Subcutaneous adipose tissue (tissue), 4 donors: ENCODE measurements around the gene SLC6A11. TPM values are rescaled to one million over a fixed set of nuclear protein-coding genes. Genes with fewer than 3 reads are reported as not detected.

ENCODE experiments used
- total RNA-seq, 4 donors: library from RNA; depleted of rRNA; stranded (reverse); fragments of >200 nt; gene quantifications; one replicate each; pipeline ENCODE4 v1.1.0, GENCODE V29; 2016
- TF ChIP-seq, protein P1 (sequence below): fragments of 450-650 bp; IDR thresholded peaks from one replicate; pipeline ENCODE4 v1.5.1; 2016; ENCODE audit warnings: low read depth, mild to moderate bottlenecking, control low read depth, antibody characterized with exemption, moderate library complexity

Gene SLC6A11
- total RNA-seq, 4 donors from 2014 or later = 0.16 TPM; not detected in 3

- TF ChIP-seq, protein P1, sequence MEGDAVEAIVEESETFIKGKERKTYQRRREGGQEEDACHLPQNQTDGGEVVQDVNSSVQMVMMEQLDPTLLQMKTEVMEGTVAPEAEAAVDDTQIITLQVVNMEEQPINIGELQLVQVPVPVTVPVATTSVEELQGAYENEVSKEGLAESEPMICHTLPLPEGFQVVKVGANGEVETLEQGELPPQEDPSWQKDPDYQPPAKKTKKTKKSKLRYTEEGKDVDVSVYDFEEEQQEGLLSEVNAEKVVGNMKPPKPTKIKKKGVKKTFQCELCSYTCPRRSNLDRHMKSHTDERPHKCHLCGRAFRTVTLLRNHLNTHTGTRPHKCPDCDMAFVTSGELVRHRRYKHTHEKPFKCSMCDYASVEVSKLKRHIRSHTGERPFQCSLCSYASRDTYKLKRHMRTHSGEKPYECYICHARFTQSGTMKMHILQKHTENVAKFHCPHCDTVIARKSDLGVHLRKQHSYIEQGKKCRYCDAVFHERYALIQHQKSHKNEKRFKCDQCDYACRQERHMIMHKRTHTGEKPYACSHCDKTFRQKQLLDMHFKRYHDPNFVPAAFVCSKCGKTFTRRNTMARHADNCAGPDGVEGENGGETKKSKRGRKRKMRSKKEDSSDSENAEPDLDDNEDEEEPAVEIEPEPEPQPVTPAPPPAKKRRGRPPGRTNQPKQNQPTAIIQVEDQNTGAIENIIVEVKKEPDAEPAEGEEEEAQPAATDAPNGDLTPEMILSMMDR = no peak
These were observed 110.3 kb downstream of the SLC6A11 start for GRCh38 chr3:10926256-10926810.

- TF ChIP-seq, protein P1 = no peak
These were observed 110.9 kb downstream of the SLC6A11 start for GRCh38 chr3:10926811-10927521.

DNA sequence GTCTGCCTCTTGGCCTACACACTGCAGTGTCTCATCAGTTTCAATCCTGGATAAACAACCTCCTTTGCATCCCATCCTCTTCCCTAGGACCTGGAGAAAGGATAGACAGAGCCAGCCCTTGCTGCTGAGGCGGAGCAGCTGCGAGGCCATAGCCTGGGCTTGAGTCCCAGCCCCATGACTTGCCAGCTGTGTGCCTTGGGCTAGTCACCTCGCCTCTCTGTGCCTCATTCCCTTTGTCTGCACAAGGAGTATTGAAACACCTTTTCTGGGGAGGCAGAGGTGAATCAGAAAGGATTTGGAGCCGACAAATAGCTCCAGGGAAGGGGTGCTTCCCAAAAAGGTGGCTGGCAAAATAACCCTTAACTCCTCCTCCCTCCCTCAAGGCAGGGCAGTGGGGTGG, 111.5 kb downstream of the SLC6A11 start:
- TF ChIP-seq, protein P1 = no peak

GRCh38 chr3:10928407-10928960, 112.5 kb downstream of the SLC6A11 start:
- TF ChIP-seq, protein P1 = no peak

DNA sequence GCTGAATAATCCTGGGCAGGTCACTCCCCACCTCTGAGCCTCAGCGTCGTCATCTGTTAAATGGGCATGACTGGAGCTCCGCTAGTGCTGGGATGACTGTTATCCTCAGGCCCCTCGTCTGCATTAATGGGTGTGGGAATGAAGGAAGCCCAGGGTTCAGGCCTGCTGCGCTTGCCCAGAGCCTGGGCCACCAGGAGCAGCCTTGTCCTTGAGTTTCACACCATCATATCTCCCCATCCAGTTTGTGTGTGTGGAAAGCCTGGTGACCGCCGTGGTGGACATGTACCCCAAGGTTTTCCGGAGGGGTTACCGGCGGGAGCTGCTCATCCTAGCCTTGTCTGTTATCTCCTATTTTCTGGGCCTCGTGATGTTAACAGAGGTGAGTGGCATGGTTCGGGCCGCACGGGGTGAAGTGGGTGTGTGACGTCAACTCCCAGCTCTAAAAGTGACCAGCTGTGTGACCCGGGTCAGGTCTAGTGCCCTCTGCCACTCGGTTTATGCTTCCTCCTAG, 113.0 kb downstream of the SLC6A11 start:
- TF ChIP-seq, protein P1 = no peak

DNA sequence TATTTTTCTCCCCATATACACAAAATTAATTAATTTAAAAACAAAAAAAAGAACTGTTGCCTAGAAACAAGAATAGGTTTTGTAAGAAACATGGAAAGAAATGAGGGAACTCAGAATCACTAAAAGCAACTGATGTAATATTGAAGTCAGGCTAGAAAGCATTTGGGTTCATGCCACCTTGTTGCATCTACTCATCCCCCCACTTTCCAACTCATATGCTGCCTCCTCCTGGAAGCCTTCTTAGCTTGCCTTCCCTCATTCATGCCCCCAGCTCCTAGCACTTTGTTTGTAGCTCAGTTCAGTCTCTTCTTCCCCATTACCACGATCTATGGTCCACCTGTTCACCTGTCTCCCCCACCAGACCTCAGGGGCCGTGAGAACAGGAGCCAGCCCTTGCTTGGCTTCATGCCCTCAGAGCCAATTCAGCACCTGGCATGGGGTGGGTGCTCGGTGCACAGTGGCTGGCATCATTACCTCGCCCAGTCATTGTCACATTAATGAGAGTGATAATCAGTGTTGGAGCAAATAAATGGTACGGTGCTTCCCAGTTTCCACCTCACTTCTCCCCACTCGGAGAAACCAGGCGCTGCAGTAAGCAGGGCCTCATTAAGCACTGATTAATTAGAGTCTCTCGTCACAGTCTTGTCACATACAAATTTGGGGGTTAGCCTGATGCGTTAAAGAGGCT, 114.1 kb downstream of the SLC6A11 start:
- TF ChIP-seq, protein P1 = no peak

DNA sequence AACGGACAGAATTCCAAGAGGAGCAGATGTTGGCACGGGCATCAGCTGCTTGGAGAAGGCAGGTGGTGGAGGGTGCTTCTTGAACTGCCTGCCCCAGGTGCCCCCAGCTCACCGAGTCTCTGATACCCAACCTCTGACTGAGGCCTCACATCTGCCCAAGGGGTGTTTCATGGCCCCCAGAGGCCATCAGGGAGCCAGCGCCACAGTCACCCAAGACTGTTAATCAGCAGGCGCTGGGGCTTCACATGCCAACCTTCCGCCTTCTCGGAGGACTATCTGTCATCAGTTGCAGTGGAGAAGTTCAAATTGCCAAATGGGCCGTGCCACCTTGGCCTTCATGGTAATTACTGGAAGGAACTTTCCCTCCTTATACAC, 114.6 kb downstream of the SLC6A11 start:
- TF ChIP-seq, protein P1 = no peak
